ENCODE data around the gene NSUN2. TPM values are rescaled to one million over a fixed set of nuclear protein-coding genes. Genes with fewer than 3 reads are reported as not detected.

The NSUN2 gene
- polyA plus RNA-seq, 1 donor from 2014 or later: 47.5 TPM

DNA sequence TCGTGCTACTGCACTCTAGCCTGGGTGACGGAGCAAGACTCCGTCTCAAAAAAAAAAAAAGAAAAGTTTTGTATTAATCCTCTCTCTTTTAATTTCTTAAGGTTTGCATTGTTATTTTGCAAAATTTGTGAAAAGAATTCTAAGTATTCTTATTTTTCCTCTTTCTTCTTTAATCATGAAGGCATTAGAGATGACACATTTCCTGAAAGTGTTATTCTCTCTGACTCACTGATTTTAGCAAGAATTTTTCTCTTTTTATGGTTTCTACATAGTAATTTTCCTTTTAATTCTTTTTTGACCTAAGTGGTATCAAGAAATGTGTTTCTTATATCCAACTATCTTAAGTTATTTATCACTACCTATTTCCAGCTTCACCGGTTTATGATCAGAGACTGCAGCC is 78.0 kb downstream of the NSUN2 start:
- TF ChIP-seq MXI1 (conservative IDR thresholded peaks at IDR 0.05; ENCODE audit: poor library complexity, severe bottlenecking): no peak
- no peak for TF ChIP-seq SMC3 (conservative IDR thresholded peaks at IDR 0.05; ENCODE audit: poor library complexity)
- TF ChIP-seq REST (IDR thresholded peaks at IDR 0.05; ENCODE audit: borderline replicate concordance): no peak
- TF ChIP-seq TAF1 (IDR thresholded peaks at IDR 0.05; ENCODE audit: low read depth): no peak
- TF ChIP-seq EZH2 (IDR thresholded peaks at IDR 0.05; ENCODE audit: borderline replicate concordance, insufficient read depth, low read length, poor library complexity, severe bottlenecking): no peak
- TF ChIP-seq POLR2AphosphoS5 (IDR thresholded peaks at IDR 0.05): no peak
- no peak for TF ChIP-seq EP300 (conservative IDR thresholded peaks at IDR 0.05; ENCODE audit: poor library complexity, severe bottlenecking)
- TF ChIP-seq, protein P1, sequence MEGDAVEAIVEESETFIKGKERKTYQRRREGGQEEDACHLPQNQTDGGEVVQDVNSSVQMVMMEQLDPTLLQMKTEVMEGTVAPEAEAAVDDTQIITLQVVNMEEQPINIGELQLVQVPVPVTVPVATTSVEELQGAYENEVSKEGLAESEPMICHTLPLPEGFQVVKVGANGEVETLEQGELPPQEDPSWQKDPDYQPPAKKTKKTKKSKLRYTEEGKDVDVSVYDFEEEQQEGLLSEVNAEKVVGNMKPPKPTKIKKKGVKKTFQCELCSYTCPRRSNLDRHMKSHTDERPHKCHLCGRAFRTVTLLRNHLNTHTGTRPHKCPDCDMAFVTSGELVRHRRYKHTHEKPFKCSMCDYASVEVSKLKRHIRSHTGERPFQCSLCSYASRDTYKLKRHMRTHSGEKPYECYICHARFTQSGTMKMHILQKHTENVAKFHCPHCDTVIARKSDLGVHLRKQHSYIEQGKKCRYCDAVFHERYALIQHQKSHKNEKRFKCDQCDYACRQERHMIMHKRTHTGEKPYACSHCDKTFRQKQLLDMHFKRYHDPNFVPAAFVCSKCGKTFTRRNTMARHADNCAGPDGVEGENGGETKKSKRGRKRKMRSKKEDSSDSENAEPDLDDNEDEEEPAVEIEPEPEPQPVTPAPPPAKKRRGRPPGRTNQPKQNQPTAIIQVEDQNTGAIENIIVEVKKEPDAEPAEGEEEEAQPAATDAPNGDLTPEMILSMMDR (IDR thresholded peaks at IDR 0.05; ENCODE audit: poor library complexity, severe bottlenecking): no peak
- Histone ChIP-seq H3K36me3 (ENCODE audit: insufficient read depth, low read length) (no peaks in the 10 kb centered on the region), H3K27ac (ENCODE audit: low read length) (no peak overlapping the region), H3K9ac (ENCODE audit: low read length) (no peak overlapping the region), H3K4me2 (ENCODE audit: low read length) (no peak overlapping the region), H4K20me1 (ENCODE audit: insufficient read depth) (no peaks in the 10 kb centered on the region), H3F3A (ENCODE audit: insufficient read depth, low read length, poor library complexity, severe bottlenecking) (no peaks in the 10 kb centered on the region), H3K79me2 (replicated peaks; ENCODE audit: insufficient read depth, low read length) (no peaks in the 10 kb centered on the region), H3K9me3 (ENCODE audit: low read length) (no peaks in the 10 kb centered on the region), H2AFZ (ENCODE audit: low read depth, low read length) (no peak overlapping the region), H3K4me3 (ENCODE audit: low read length) (no peak overlapping the region), H3K9me2 (ENCODE audit: insufficient read depth, low read length) (no peaks in the 10 kb centered on the region), H3K27me3 (ENCODE audit: insufficient read depth, low read depth, low read length) (no peaks in the 10 kb centered on the region)

- H3F3A ChIP-seq (ENCODE audit: insufficient read depth, low read length, poor library complexity, severe bottlenecking): no peaks in the 10 kb centered on the region
- no peak overlapping the region for H3K4me2 ChIP-seq (ENCODE audit: low read length)
- no peaks in the 10 kb centered on the region for H3K36me3 ChIP-seq (ENCODE audit: insufficient read depth, low read length)
- H3K79me2 ChIP-seq (replicated peaks; ENCODE audit: insufficient read depth, low read length): no peaks in the 10 kb centered on the region
- no peak overlapping the region for H3K9ac ChIP-seq (ENCODE audit: low read length)
- H4K20me1 ChIP-seq (ENCODE audit: insufficient read depth): no peaks in the 10 kb centered on the region
- H3K9me3 ChIP-seq (ENCODE audit: low read length): no peaks in the 10 kb centered on the region
- H3K9me2 ChIP-seq (ENCODE audit: insufficient read depth, low read length): no peaks in the 10 kb centered on the region
- H2AFZ ChIP-seq (ENCODE audit: low read depth, low read length): no peak overlapping the region
- no peak overlapping the region for H3K27ac ChIP-seq (ENCODE audit: low read length)
- TF ChIP-seq TAF1 (IDR thresholded peaks at IDR 0.05; ENCODE audit: low read depth) (no peak), EP300 (conservative IDR thresholded peaks at IDR 0.05; ENCODE audit: poor library complexity, severe bottlenecking) (no peak), RAD21 (conservative IDR thresholded peaks at IDR 0.05) (no peak)
- TF ChIP-seq, protein P1 (IDR thresholded peaks at IDR 0.05; ENCODE audit: poor library complexity, severe bottlenecking): no peak
- no peak overlapping the region for H3K4me3 ChIP-seq (ENCODE audit: low read length)
- H3K27me3 ChIP-seq (ENCODE audit: insufficient read depth, low read depth, low read length): no peaks in the 10 kb centered on the region
Measured at GRCh38 chr5:6553972-6554371, 78.9 kb downstream of the NSUN2 start.

Data from neural cell (in vitro differentiated cells).